ENCODE data around the gene CMTM8.

The CMTM8 gene

GRCh38 chr3:32326795-32327194 is 88.3 kb downstream of the CMTM8 start:
- H3K4me1 ChIP-seq (ENCODE audit: low read length) = no peaks in the 10 kb centered on the region
- H3K9ac ChIP-seq (ENCODE audit: low read length) = no peak overlapping the region
- H3K4me2 ChIP-seq (ENCODE audit: low read length) = no peak overlapping the region
- H3K79me2 ChIP-seq (ENCODE audit: low read length) = no peaks in the 10 kb centered on the region
- 0 out of 2 replicates have a peak, but pooled peaks cover 4% of the 10 kb centered on the region for H3K27me3 ChIP-seq (ENCODE audit: low read depth, low read length)
- H4K20me1 ChIP-seq (ENCODE audit: insufficient read depth, low read length) = no peaks in the 10 kb centered on the region; the same call in 1 of the 2 replicates
- H3K27ac ChIP-seq (ENCODE audit: low read length) = no peak overlapping the region
- no peaks in the 10 kb centered on the region for H3K36me3 ChIP-seq (replicated peaks; ENCODE audit: low read depth, low read length)
- H2AFZ ChIP-seq (ENCODE audit: low read depth, low read length) = no peak overlapping the region
- no peak overlapping the region for H3K4me3 ChIP-seq (ENCODE audit: low read length)
- no peak for TF ChIP-seq CTCF (IDR thresholded peaks at IDR 0.05; ENCODE audit: low read depth, low read length)
- TF ChIP-seq EZH2phosphoT487 (IDR thresholded peaks at IDR 0.05; ENCODE audit: low read depth) = no peak
- no peaks in the 10 kb centered on the region for H3K9me3 ChIP-seq (ENCODE audit: insufficient read depth, low read length)

- Histone ChIP-seq H3K27me3 (ENCODE audit: low read depth, low read length) (no peaks in the 10 kb centered on the region), H2AFZ (ENCODE audit: low read depth, low read length) (no peak overlapping the region), H4K20me1 (ENCODE audit: insufficient read depth, low read length) (no peaks in the 10 kb centered on the region), H3K36me3 (replicated peaks; ENCODE audit: low read depth, low read length) (no peaks in the 10 kb centered on the region), H3K9me3 (ENCODE audit: insufficient read depth, low read length) (no peaks in the 10 kb centered on the region), H3K4me2 (ENCODE audit: low read length) (0 out of 2 replicates have a peak overlapping the region, but pooled peaks have one; percentile 5), H3K9ac (ENCODE audit: low read length) (no peak overlapping the region), H3K27ac (ENCODE audit: low read length) (no peak overlapping the region), H3K4me3 (ENCODE audit: low read length) (no peak overlapping the region), H3K4me1 (ENCODE audit: low read length) (no peaks in the 10 kb centered on the region), H3K79me2 (ENCODE audit: low read length) (no peaks in the 10 kb centered on the region)
- TF ChIP-seq EZH2phosphoT487 (IDR thresholded peaks at IDR 0.05; ENCODE audit: low read depth) (no peak), CTCF (IDR thresholded peaks at IDR 0.05; ENCODE audit: low read depth, low read length) (peak; percentile 75)
These were observed 96.2 kb downstream of the CMTM8 start for GRCh38 chr3:32334675-32335074.

- H3K4me3 ChIP-seq (ENCODE audit: low read length) = no peak overlapping the region
- TF ChIP-seq CTCF (IDR thresholded peaks at IDR 0.05; ENCODE audit: low read depth, low read length) (no peak), EZH2phosphoT487 (IDR thresholded peaks at IDR 0.05; ENCODE audit: low read depth) (no peak)
- H3K36me3 ChIP-seq (replicated peaks; ENCODE audit: low read depth, low read length) = no peaks in the 10 kb centered on the region
These were observed 97.1 kb downstream of the CMTM8 start for GRCh38 chr3:32335365-32336112.

GRCh38 chr3:32336113-32336498 is 97.6 kb downstream of the CMTM8 start:
- H3K27ac ChIP-seq (ENCODE audit: low read length) = no peak overlapping the region
- no peak for TF ChIP-seq EZH2phosphoT487 (IDR thresholded peaks at IDR 0.05; ENCODE audit: low read depth)
- no peak for TF ChIP-seq CTCF (IDR thresholded peaks at IDR 0.05; ENCODE audit: low read depth, low read length)
- H3K4me1 ChIP-seq (ENCODE audit: low read length) = peaks cover 4% of the 10 kb centered on the region
- no peaks in the 10 kb centered on the region for H3K36me3 ChIP-seq (replicated peaks; ENCODE audit: low read depth, low read length)
- no peaks in the 10 kb centered on the region for H3K79me2 ChIP-seq (ENCODE audit: low read length)
- H2AFZ ChIP-seq (ENCODE audit: low read depth, low read length) = no peak overlapping the region
- no peaks in the 10 kb centered on the region for H4K20me1 ChIP-seq (ENCODE audit: insufficient read depth, low read length)
- no peaks in the 10 kb centered on the region for H3K27me3 ChIP-seq (ENCODE audit: low read depth, low read length)
- no peak overlapping the region for H3K9ac ChIP-seq (ENCODE audit: low read length)
- no peak overlapping the region for H3K4me2 ChIP-seq (ENCODE audit: low read length)
- H3K4me3 ChIP-seq (ENCODE audit: low read length) = no peak overlapping the region
- H3K9me3 ChIP-seq (ENCODE audit: insufficient read depth, low read length) = no peaks in the 10 kb centered on the region

More at GRCh38 chr3:32335365-32336112, 97.1 kb downstream of the CMTM8 start:
- Histone ChIP-seq H3K27ac (ENCODE audit: low read length) (no peak overlapping the region), H3K9me3 (ENCODE audit: insufficient read depth, low read length) (no peaks in the 10 kb centered on the region), H3K4me2 (ENCODE audit: low read length) (no peak overlapping the region), H3K27me3 (ENCODE audit: low read depth, low read length) (no peaks in the 10 kb centered on the region), H3K9ac (ENCODE audit: low read length) (no peak overlapping the region), H2AFZ (ENCODE audit: low read depth, low read length) (no peak overlapping the region), H4K20me1 (ENCODE audit: insufficient read depth, low read length) (no peaks in the 10 kb centered on the region), H3K4me1 (ENCODE audit: low read length) (no peaks in the 10 kb centered on the region), H3K79me2 (ENCODE audit: low read length) (no peaks in the 10 kb centered on the region)

Data from OCI-LY3 (cell line).